DND-41 (cell line): Measurements from ENCODE around the gene CCDC85C.

ENCODE experiments used
- ATAC-seq: fragments of 200-7000 bp; cut with Tn5 transposase; 3 replicates; pipeline ENCODE4 v1.9.1; 2021; ENCODE audit warnings: low read depth; ENCODE audit not compliant: insufficient read depth
- DNase-seq: peaks from one replicate; pipeline ENCODE4 v3.0.0-alpha.2; 2020
- H2AFZ ChIP-seq: 2 replicates; pipeline ENCODE4 v1.6.0; 2012; ENCODE audit warnings: low read depth, low read length
- H3K27ac ChIP-seq: 2 replicates; pipeline ENCODE4 v1.5.1; 2012; ENCODE audit warnings: low read length, inconsistent platforms
- H3K27me3 ChIP-seq: fragments of 200-600 bp; sonication (generic); 2 replicates; pipeline ENCODE4 v1.6.0; 2012; ENCODE audit warnings: low read length, mild to moderate bottlenecking, inconsistent platforms; ENCODE audit not compliant: insufficient read depth, poor library complexity
- H3K36me3 ChIP-seq: 2 replicates; pipeline ENCODE4 v1.5.1; 2012; ENCODE audit warnings: low read length, inconsistent platforms; ENCODE audit not compliant: insufficient read depth
- H3K4me1 ChIP-seq: 2 replicates; pipeline ENCODE4 v1.5.1; 2012; ENCODE audit warnings: mild to moderate bottlenecking, low read length; ENCODE audit not compliant: insufficient read depth
- H3K4me2 ChIP-seq: 2 replicates; pipeline ENCODE4 v1.6.0; 2012; ENCODE audit warnings: mild to moderate bottlenecking, moderate library complexity, low read length, inconsistent platforms; ENCODE audit not compliant: insufficient read depth
- H3K4me3 ChIP-seq, 2 experiments: fragments of 200-600 bp in 1 of 2; shearing (Covaris generic) in 1 of 2; 2 replicates each; pipeline ENCODE4 v1.5.1; 2012 to 2016; ENCODE audit warnings: inconsistent platforms in 2 of 2, low read length in 2 of 2, mild to moderate bottlenecking in 2 of 2, low read depth in 1 of 2, moderate library complexity in 1 of 2
- H3K79me2 ChIP-seq: 2 replicates; pipeline ENCODE4 v1.6.0; 2012; ENCODE audit warnings: low read length, inconsistent platforms; ENCODE audit not compliant: insufficient read depth
- H3K9ac ChIP-seq: 2 replicates; pipeline ENCODE4 v1.6.0; 2012; ENCODE audit warnings: low read depth, mild to moderate bottlenecking, inconsistent platforms, low read length, moderate library complexity
- H3K9me3 ChIP-seq: 2 replicates; pipeline ENCODE4 v1.5.1; 2012; ENCODE audit warnings: low read length, moderate library complexity, mild to moderate bottlenecking, inconsistent platforms; ENCODE audit not compliant: insufficient read depth, severe bottlenecking
- H4K20me1 ChIP-seq: 2 replicates; pipeline ENCODE4 v1.6.0; 2012; ENCODE audit warnings: low read length; ENCODE audit not compliant: insufficient read depth
- CTCF ChIP-seq: IDR thresholded peaks from 2 replicates; pipeline ENCODE4 v1.5.1; 2012; ENCODE audit warnings: borderline replicate concordance, low read length, moderate library complexity, mild to moderate bottlenecking; ENCODE audit not compliant: poor library complexity, severe bottlenecking; ENCODE audit errors: extremely low read depth
- EZH2 ChIP-seq: IDR thresholded peaks from 3 replicates; pipeline ENCODE4 v1.6.1; 2012; ENCODE audit warnings: borderline replicate concordance, low read depth, mild to moderate bottlenecking, moderate library complexity, low read length, inconsistent platforms; ENCODE audit not compliant: severe bottlenecking

CCDC85C gene

GRCh38 chr14:99522934-99523703, 80.9 kb downstream of the CCDC85C start:
- ATAC-seq = no peak
- Histone ChIP-seq H3K9ac (no peak overlapping the region), H3K9me3 (no peaks in the 10 kb centered on the region), H2AFZ (no peak overlapping the region), H3K36me3 (0 out of 2 replicates have a peak, but pooled peaks cover 3% of the 10 kb centered on the region), H3K27me3 (no peaks in the 10 kb centered on the region), H3K4me3 (no peak overlapping the region), H4K20me1 (peaks cover 41% of the 10 kb centered on the region), H3K4me2 (no peak overlapping the region), H3K79me2 (no peaks in the 10 kb centered on the region), H3K4me1 (no peaks in the 10 kb centered on the region), H3K27ac (no peak overlapping the region)
- no peak for TF ChIP-seq EZH2
- no peak for TF ChIP-seq CTCF
- no peak for DNase-seq

- H3K27me3 ChIP-seq = no peaks in the 10 kb centered on the region
- no peak overlapping the region for H2AFZ ChIP-seq
- no peak overlapping the region for H3K27ac ChIP-seq
- no peaks in the 10 kb centered on the region for H3K9me3 ChIP-seq
- H3K9ac ChIP-seq = no peak overlapping the region
- H3K4me2 ChIP-seq = no peak overlapping the region
- TF ChIP-seq CTCF = no peak
- TF ChIP-seq EZH2 = no peak
- peaks cover 41% of the 10 kb centered on the region for H4K20me1 ChIP-seq
- H3K4me1 ChIP-seq = no peaks in the 10 kb centered on the region
- H3K4me3 ChIP-seq = no peak overlapping the region
- ATAC-seq = no peak
- 0 out of 2 replicates have a peak, but pooled peaks cover 3% of the 10 kb centered on the region for H3K36me3 ChIP-seq
- no peak for DNase-seq
- no peaks in the 10 kb centered on the region for H3K79me2 ChIP-seq
These were observed 81.5 kb downstream of the CCDC85C start for GRCh38 chr14:99522457-99522891.

GRCh38 chr14:99522025-99522401, 82.0 kb downstream of the CCDC85C start:
- Histone ChIP-seq H4K20me1 (peaks cover 43% of the 10 kb centered on the region), H3K9me3 (no peaks in the 10 kb centered on the region), H3K36me3 (0 out of 2 replicates have a peak, but pooled peaks cover 3% of the 10 kb centered on the region), H3K27me3 (no peaks in the 10 kb centered on the region), H3K79me2 (no peaks in the 10 kb centered on the region), H3K4me1 (no peaks in the 10 kb centered on the region), H3K4me2 (no peak overlapping the region), H3K9ac (no peak overlapping the region), H2AFZ (no peak overlapping the region), H3K4me3 (no peak overlapping the region), H3K27ac (no peak overlapping the region)
- ATAC-seq = no peak
- no peak for DNase-seq
- TF ChIP-seq CTCF (no peak), EZH2 (no peak)
